AG04449 (cell line): ENCODE measurements around the gene OAT.
"Not testable (repeated sequence)": the region's sequence is repeated elsewhere in the genome, so short reads cannot be mapped to it uniquely, and the experiment has no call there.

ENCODE experiments used
- CTCF ChIA-PET: fragments of 350-600 bp; formaldehyde crosslinking; extraction: SDS; loops from one replicate; lab custom pipeline; 2021; ENCODE audit warnings: antibody characterized with exemption; lab: Yijun Ruan, JAX
- POLR2A ChIA-PET: fragments of 400-600, 350-600 bp; formaldehyde crosslinking; extraction: SDS; loops from one replicate; lab custom pipeline; 2020; ENCODE audit warnings: antibody characterized with exemption, inconsistent platforms; lab: Yijun Ruan, JAX
- DNase-seq: peaks from one replicate; pipeline ENCODE4 v3.0.0-alpha.2; 2010; ENCODE audit warnings: low read depth, low spot score
- H3K4me3 ChIP-seq: 2 replicates; pipeline ENCODE4 v1.5.1; 2011; ENCODE audit warnings: low read depth, mild to moderate bottlenecking, control low read depth, low read length
- CTCF ChIP-seq: IDR thresholded peaks from one replicate; pipeline ENCODE4 v1.5.1; 2011; ENCODE audit warnings: mild to moderate bottlenecking, moderate library complexity, low read length, control low read depth, inconsistent platforms; ENCODE audit not compliant: insufficient read depth; ENCODE audit errors: missing control alignments

Gene OAT

GRCh38 chr10:124375353-124375614, 43.4 kb downstream of the OAT start:
- H3K4me3 ChIP-seq, result no peak overlapping the region
- POLR2A ChIA-PET, result no interaction called here
- no peak for DNase-seq
- CTCF ChIA-PET, result interaction anchor here (3.1 kb wide), 1 partner anchor 14 kb away, joined by 19 read pairs; no protein-coding TSS in a partner anchor
- TF ChIP-seq CTCF, result no peak

- ChIA-PET POLR2A (no interaction called here), CTCF (interaction anchor here (1.1 to 3.1 kb wide), 4 partner anchors 14 to 380 kb away, joined by 5 to 19 read pairs (median 6); no protein-coding TSS in a partner anchor)
- no peak overlapping the region for H3K4me3 ChIP-seq
- no peak for DNase-seq
- TF ChIP-seq CTCF, result no peak
These were observed 44.0 kb downstream of the OAT start for GRCh38 chr10:124374535-124375352.

GRCh38 chr10:124372899-124373298, 45.8 kb downstream of the OAT start:
- TF ChIP-seq CTCF, result no peak
- DNase-seq, result no peak
- CTCF ChIA-PET, result interaction anchor here (3.1 kb wide), 1 partner anchor 16 kb away, joined by 19 read pairs; no protein-coding TSS in a partner anchor
- POLR2A ChIA-PET, result no interaction called here
- H3K4me3 ChIP-seq, result no peak overlapping the region

GRCh38 chr10:124370426-124370825, 48.3 kb downstream of the OAT start:
- H3K4me3 ChIP-seq, result no peak overlapping the region
- ChIA-PET CTCF (interaction anchor here (0.8 to 2.7 kb wide), 2 partner anchors 19 to 376 kb away, joined by 5 to 8 read pairs; no protein-coding TSS in a partner anchor), POLR2A (no interaction called here)
- no peak for DNase-seq
- no peak for TF ChIP-seq CTCF

GRCh38 chr10:124369986-124370385, 48.7 kb downstream of the OAT start:
- POLR2A ChIA-PET, result no interaction called here
- no peak for DNase-seq
- no peak for TF ChIP-seq CTCF
- H3K4me3 ChIP-seq, result no peak overlapping the region
- CTCF ChIA-PET, result interaction anchor here (0.8 to 2.7 kb wide), 2 partner anchors 19 to 375 kb away, joined by 5 to 8 read pairs; no protein-coding TSS in a partner anchor

- H3K4me3 ChIP-seq, POLR2A ChIA-PET, DNase-seq: not testable (repeated sequence)
- CTCF ChIA-PET, result interaction anchor here (0.8 to 2.7 kb wide), 2 partner anchors 20 to 375 kb away, joined by 5 to 8 read pairs (median 7); no protein-coding TSS in a partner anchor
These were observed 49.2 kb downstream of the OAT start for GRCh38 chr10:124369533-124369932.
